PC-9 (cell line): ENCODE results near the gene M6PR. TPM values are rescaled to one million over a fixed set of nuclear protein-coding genes. Genes with fewer than 3 reads are reported as not detected.

Experiments
- BruUV-seq: library from RNA; stranded (reverse); fragments of 400-500 nt; replicated peaks from 2 replicates; lab custom pipeline; 2021; lab: Mats Ljungman, UMichigan
- CTCF ChIA-PET: fragments of 300-600 bp; sonication (Branson Sonifier 250); formaldehyde crosslinking; loops from one replicate; lab custom pipeline; 2022; ENCODE audit warnings: antibody characterized with exemption; lab: Charles Lee
- POLR2A ChIA-PET: fragments of 300-600 bp; sonication (Branson Sonifier 250); formaldehyde crosslinking; loops from one replicate; lab custom pipeline; 2022; ENCODE audit warnings: antibody characterized with exemption; ENCODE audit not compliant: unreplicated experiment; lab: Charles Lee
- DNase-seq, 2 experiments: peaks; one replicate each; pipeline versions ENCODE4 v3.0.0 to v3.0.0-alpha.2; 2015 to 2022; ENCODE audit warnings: mixed read lengths in 1 of 2
- H2AFZ ChIP-seq: fragments of 200-600 bp; sonication (generic); 2 replicates; pipeline ENCODE4 v1.8.1; 2017; ENCODE audit warnings: antibody characterized with exemption
- H3F3A ChIP-seq: fragments of 200-600 bp; sonication (generic); 2 replicates; pipeline ENCODE4 v1.8.1; 2017; ENCODE audit warnings: antibody characterized with exemption, mild to moderate bottlenecking, low read depth; ENCODE audit not compliant: insufficient read depth
- H3K27ac ChIP-seq: fragments of 200-600 bp; sonication (generic); 2 replicates; pipeline ENCODE4 v1.6.1; 2016; ENCODE audit warnings: mixed run types
- H3K27me3 ChIP-seq: fragments of 200-600 bp; sonication (generic); 2 replicates; pipeline ENCODE4 v1.6.1; 2016; ENCODE audit warnings: low read depth, mixed run types; ENCODE audit not compliant: insufficient read depth
- H3K36me3 ChIP-seq: fragments of 200-600 bp; sonication (generic); 2 replicates; pipeline ENCODE4 v1.6.1; 2016; ENCODE audit warnings: low read depth, mixed run types
- H3K4me1 ChIP-seq: fragments of 200-600 bp; sonication (generic); replicated peaks from 2 replicates; pipeline ENCODE4 v1.6.1; 2016; ENCODE audit warnings: mixed run types; ENCODE audit not compliant: insufficient read depth
- H3K4me2 ChIP-seq: fragments of 200-600 bp; sonication (generic); 2 replicates; pipeline ENCODE4 v1.6.1; 2017; ENCODE audit warnings: mixed run types
- H3K4me3 ChIP-seq: fragments of 200-600 bp; sonication (generic); 2 replicates; pipeline ENCODE4 v1.6.1; 2016; ENCODE audit warnings: mixed run types
- H3K79me2 ChIP-seq: fragments of 200-600 bp; sonication (generic); 2 replicates; pipeline ENCODE4 v1.6.1; 2017; ENCODE audit warnings: low read depth, mixed run types
- H3K9me2 ChIP-seq: fragments of 200-600 bp; sonication (generic); 2 replicates; pipeline ENCODE4 v1.8.1; 2017; ENCODE audit warnings: mild to moderate bottlenecking; ENCODE audit not compliant: insufficient read depth
- H3K9me3 ChIP-seq: fragments of 200-600 bp; sonication (generic); 2 replicates; pipeline ENCODE4 v1.8.1; 2016; ENCODE audit warnings: low read depth; ENCODE audit not compliant: insufficient read depth
- H4K20me1 ChIP-seq: fragments of 200-600 bp; sonication (generic); 2 replicates; pipeline ENCODE4 v1.8.1; 2017; ENCODE audit not compliant: insufficient read depth
- EZH2 ChIP-seq: fragments of 200-600 bp; sonication (generic); IDR thresholded peaks from 2 replicates; pipeline ENCODE4 v1.8.0; 2017; ENCODE audit warnings: antibody characterized with exemption, low read depth
- intact Hi-C: fragments of 100-400 bp; cut with micrococcal nuclease; formaldehyde crosslinking; loops from one replicate; pipeline ENCODE4 v1.10.0; 2022; ENCODE audit not compliant: unreplicated experiment
- total RNA-seq: library from RNA; stranded (reverse); gene quantifications from 2 replicates; pipeline ENCODE4 v1.2.3, GENCODE V29; 2021
- TF ChIP-seq, protein P1 (sequence below): fragments of 200-600 bp; sonication (generic); conservative IDR thresholded peaks from 2 replicates; pipeline ENCODE4 v1.6.1; 2017; ENCODE audit warnings: mixed run types, antibody characterized with exemption, mild to moderate bottlenecking, moderate library complexity

Gene M6PR
- total RNA-seq, 1 experiment from 2014 or later: 237 TPM

DNA sequence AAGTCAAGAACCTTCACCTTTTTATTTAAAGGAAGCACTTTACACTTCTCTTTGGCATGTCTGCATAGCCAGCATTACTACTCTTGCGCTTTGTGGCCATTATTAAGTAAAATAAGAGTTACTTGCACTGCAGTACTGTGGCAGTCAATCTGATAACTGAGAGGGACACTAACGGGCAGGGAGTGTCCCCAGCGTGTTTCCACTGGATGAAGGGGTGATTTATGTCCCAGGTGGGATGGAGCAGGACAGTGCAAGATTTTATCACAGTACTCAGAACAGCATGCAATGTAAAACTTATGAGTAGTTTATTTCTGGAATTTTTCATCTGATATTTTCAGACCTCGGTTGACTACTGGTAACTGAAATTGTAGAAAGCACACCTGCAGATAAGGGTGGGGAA lies 8.1 kb upstream of the M6PR start:
- no peaks in the 10 kb centered on the region for H3F3A ChIP-seq
- no peak overlapping the region for H3K4me3 ChIP-seq
- no peaks in the 10 kb centered on the region for H3K4me1 ChIP-seq
- ChIA-PET CTCF (no interaction called here), POLR2A (no interaction called here)
- H3K27ac ChIP-seq: no peak overlapping the region
- H3K4me2 ChIP-seq: no peak overlapping the region
- no peak for DNase-seq
- H2AFZ ChIP-seq: no peak overlapping the region
- intact Hi-C loops: no loop called here
- H3K79me2 ChIP-seq: no peaks in the 10 kb centered on the region
- H3K9me2 ChIP-seq: no peaks in the 10 kb centered on the region
- TF ChIP-seq, protein P1, sequence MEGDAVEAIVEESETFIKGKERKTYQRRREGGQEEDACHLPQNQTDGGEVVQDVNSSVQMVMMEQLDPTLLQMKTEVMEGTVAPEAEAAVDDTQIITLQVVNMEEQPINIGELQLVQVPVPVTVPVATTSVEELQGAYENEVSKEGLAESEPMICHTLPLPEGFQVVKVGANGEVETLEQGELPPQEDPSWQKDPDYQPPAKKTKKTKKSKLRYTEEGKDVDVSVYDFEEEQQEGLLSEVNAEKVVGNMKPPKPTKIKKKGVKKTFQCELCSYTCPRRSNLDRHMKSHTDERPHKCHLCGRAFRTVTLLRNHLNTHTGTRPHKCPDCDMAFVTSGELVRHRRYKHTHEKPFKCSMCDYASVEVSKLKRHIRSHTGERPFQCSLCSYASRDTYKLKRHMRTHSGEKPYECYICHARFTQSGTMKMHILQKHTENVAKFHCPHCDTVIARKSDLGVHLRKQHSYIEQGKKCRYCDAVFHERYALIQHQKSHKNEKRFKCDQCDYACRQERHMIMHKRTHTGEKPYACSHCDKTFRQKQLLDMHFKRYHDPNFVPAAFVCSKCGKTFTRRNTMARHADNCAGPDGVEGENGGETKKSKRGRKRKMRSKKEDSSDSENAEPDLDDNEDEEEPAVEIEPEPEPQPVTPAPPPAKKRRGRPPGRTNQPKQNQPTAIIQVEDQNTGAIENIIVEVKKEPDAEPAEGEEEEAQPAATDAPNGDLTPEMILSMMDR: no peak
- H3K9me3 ChIP-seq: no peaks in the 10 kb centered on the region
- no peaks in the 10 kb centered on the region for H4K20me1 ChIP-seq
- no peaks in the 10 kb centered on the region for H3K36me3 ChIP-seq
- no peaks in the 10 kb centered on the region for H3K27me3 ChIP-seq
- BruUV-seq: no TSS peak

DNA sequence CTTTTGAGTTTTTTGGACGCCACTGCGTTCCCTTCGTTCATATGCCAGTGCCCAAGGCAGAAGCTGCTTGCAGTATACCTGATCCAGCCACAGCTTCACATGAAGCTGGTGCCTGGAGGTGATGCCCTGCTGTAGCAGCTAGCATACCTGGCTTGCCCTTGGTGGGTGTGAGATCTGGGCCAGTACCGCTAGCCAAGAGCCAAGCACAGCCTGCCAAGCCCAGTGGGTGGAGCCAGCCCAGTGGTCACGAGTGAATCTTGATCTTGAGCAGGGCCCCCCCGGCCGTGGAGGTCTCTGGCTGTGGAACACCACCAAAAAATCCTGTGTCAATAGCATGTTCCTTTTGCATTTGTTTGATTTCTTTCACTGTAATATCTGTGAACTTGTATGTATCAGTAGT lies 7.3 kb upstream of the M6PR start:
- Histone ChIP-seq H2AFZ (no peak overlapping the region), H3K4me2 (no peak overlapping the region), H3K79me2 (no peaks in the 10 kb centered on the region), H3K36me3 (no peaks in the 10 kb centered on the region), H3F3A (no peaks in the 10 kb centered on the region), H3K27ac (no peak overlapping the region), H4K20me1 (no peaks in the 10 kb centered on the region), H3K4me3 (no peak overlapping the region), H3K4me1 (no peaks in the 10 kb centered on the region), H3K9me2 (no peaks in the 10 kb centered on the region), H3K9me3 (no peaks in the 10 kb centered on the region), H3K27me3 (no peaks in the 10 kb centered on the region)
- no peak for TF ChIP-seq EZH2
- TF ChIP-seq, protein P1: no peak
- intact Hi-C loops: no loop called here
- POLR2A ChIA-PET: no interaction called here
- no peak for DNase-seq
- CTCF ChIA-PET: interaction anchor here (0.5 kb wide), 1 partner anchor 300 kb away, joined by 10 read pairs; no protein-coding TSS in a partner anchor
- no TSS peak for BruUV-seq

DNA sequence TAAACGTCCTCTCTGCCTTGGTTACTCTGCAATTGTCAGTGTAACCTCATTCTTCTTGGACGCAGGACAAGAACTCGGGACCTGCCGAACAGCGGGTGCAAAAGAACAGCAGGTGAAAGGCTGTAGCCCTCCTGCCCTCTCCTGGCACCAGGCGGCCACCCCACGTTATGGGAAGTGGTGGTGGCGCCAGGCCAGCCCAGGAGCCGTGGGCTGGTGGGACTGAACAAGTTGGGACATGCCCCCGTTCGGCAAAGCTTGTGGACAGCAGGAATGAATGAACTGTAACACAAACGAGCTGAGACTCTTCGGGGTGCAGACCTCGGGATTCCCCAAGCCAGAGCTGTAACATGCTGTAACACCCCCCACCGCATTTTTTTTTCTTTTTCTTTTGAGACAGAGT lies 6.6 kb upstream of the M6PR start:
- POLR2A ChIA-PET: no interaction called here
- CTCF ChIA-PET: no interaction called here
- Histone ChIP-seq H3K36me3 (no peaks in the 10 kb centered on the region), H4K20me1 (no peaks in the 10 kb centered on the region), H3K9me2 (no peaks in the 10 kb centered on the region), H3F3A (no peaks in the 10 kb centered on the region), H3K27me3 (no peaks in the 10 kb centered on the region), H3K79me2 (no peaks in the 10 kb centered on the region; the same call in 1 of the 2 replicates), H3K4me1 (0 out of 2 replicates have a peak, but pooled peaks cover 2% of the 10 kb centered on the region), H3K4me2 (no peak overlapping the region), H2AFZ (no peak overlapping the region), H3K9me3 (no peaks in the 10 kb centered on the region), H3K4me3 (no peak overlapping the region), H3K27ac (no peak overlapping the region)
- DNase-seq: no peak
- BruUV-seq: no TSS peak
- intact Hi-C loops: no loop called here
- TF ChIP-seq EZH2: no peak
- TF ChIP-seq, protein P1: no peak
